Astrocyte (in vitro differentiated cells and primary cell): Measurements from ENCODE around the gene MYT1.

ENCODE experiments used
- EZH2 ChIP-seq: IDR thresholded peaks from 2 replicates; pipeline ENCODE4 v1.6.1; 2012; ENCODE audit warnings: mild to moderate bottlenecking, low read length, inconsistent platforms; ENCODE audit not compliant: insufficient read depth
- TF ChIP-seq, protein P1 (sequence below): IDR thresholded peaks from 2 replicates; pipeline ENCODE4 v1.5.1; 2011; ENCODE audit warnings: low read depth, mild to moderate bottlenecking, inconsistent platforms, low read length, moderate library complexity; ENCODE audit not compliant: insufficient read depth

DNA sequence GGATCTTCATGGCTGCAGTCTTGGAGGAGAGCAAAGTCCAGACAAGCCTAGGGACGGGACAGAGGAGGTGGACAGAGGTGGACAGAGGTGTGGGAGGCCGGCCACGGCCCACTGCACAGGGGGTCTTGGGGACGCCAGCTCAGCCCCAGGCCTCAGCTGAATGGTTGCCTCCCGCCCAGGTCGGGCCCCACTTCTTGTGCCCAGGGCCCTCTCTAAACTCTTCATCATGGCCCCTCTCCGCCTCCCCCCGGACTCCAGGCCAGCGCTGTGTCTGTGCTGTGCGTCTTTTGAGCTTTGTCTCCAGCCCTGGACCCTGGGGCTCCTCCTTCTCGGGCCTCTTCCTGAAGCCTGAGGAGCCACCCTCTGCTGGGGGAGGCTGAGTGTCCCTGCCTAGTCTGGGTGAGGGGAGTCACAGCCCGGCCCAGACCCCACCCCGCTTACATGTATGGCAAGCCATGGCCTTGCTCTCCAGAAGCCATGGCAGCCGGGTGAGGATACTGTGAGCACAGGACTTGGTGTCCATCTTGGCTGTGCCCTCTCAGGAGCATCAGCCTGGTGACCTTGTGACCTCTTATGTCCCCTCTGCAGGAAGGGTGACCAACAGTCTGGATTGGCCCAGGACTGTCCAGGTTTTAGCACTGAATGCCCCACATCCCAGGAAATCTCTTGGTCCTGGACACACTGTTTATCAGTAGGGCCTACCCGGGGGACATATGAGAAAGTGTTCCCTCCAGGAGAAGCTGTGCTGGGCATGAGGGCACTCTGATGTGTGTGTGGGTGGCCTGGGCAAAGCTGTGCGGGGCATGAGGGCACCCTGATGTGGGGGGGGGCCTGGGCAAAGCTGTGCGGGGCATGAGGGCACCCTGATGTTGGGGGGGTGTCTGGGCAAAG lies 47.5 kb upstream of the MYT1 start:
- TF ChIP-seq, protein P1, sequence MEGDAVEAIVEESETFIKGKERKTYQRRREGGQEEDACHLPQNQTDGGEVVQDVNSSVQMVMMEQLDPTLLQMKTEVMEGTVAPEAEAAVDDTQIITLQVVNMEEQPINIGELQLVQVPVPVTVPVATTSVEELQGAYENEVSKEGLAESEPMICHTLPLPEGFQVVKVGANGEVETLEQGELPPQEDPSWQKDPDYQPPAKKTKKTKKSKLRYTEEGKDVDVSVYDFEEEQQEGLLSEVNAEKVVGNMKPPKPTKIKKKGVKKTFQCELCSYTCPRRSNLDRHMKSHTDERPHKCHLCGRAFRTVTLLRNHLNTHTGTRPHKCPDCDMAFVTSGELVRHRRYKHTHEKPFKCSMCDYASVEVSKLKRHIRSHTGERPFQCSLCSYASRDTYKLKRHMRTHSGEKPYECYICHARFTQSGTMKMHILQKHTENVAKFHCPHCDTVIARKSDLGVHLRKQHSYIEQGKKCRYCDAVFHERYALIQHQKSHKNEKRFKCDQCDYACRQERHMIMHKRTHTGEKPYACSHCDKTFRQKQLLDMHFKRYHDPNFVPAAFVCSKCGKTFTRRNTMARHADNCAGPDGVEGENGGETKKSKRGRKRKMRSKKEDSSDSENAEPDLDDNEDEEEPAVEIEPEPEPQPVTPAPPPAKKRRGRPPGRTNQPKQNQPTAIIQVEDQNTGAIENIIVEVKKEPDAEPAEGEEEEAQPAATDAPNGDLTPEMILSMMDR: no peak
- no peak for TF ChIP-seq EZH2
